ENCODE data around the gene SH2D5. TPM values are rescaled to one million over a fixed set of nuclear protein-coding genes. Genes with fewer than 3 reads are reported as not detected.
"Not testable (repeated sequence)": the region's sequence is repeated elsewhere in the genome, so short reads cannot be mapped to it uniquely, and the experiment has no call there.

The SH2D5 gene
- total RNA-seq, 1 donor from 2014 or later = 0.23 TPM

GRCh38 chr1:20685099-20685662 is 47.3 kb downstream of the SH2D5 start:
- Mint-ChIP-seq H3K9me3 (no peaks in the 10 kb centered on the region), H3K4me3 (no peak overlapping the region), H3K36me3 (ENCODE audit: low read depth) (no peaks in the 10 kb centered on the region), H3K27me3 (peaks cover 38% of the 10 kb centered on the region), H3K27ac (no peak overlapping the region), H3K4me1 (peaks cover 2% of the 10 kb centered on the region)
- no peak for DNase-seq
- intact Hi-C loops (cut with micrococcal nuclease) = no loop called here

DNA sequence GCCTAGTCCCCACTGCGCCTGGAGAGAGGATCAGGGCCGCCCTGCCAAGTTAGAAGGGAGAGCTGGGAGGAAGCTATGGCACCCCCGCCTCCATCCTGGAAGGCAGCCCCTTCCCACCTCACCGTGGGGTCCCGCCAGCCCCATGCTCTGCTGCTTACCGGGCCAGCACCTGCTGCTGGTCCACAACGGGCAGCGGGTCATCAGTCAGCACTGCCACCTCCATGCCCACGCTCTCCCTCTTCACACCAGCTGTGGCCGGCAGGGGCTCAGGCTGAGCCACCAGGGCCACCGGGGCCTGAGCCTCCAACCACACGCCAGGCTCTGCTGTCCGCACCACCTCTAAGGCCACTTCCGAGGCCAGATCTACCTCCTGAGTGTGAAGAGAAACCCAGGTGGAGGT is 47.9 kb downstream of the SH2D5 start:
- no peak for DNase-seq
- Mint-ChIP-seq H3K27ac (no peak overlapping the region), H3K4me3 (no peak overlapping the region), H3K27me3 (peaks cover 42% of the 10 kb centered on the region), H3K36me3 (ENCODE audit: low read depth) (no peaks in the 10 kb centered on the region), H3K9me3 (no peaks in the 10 kb centered on the region), H3K4me1 (peaks cover 2% of the 10 kb centered on the region)
- intact Hi-C loops (cut with micrococcal nuclease) = no loop called here

DNA sequence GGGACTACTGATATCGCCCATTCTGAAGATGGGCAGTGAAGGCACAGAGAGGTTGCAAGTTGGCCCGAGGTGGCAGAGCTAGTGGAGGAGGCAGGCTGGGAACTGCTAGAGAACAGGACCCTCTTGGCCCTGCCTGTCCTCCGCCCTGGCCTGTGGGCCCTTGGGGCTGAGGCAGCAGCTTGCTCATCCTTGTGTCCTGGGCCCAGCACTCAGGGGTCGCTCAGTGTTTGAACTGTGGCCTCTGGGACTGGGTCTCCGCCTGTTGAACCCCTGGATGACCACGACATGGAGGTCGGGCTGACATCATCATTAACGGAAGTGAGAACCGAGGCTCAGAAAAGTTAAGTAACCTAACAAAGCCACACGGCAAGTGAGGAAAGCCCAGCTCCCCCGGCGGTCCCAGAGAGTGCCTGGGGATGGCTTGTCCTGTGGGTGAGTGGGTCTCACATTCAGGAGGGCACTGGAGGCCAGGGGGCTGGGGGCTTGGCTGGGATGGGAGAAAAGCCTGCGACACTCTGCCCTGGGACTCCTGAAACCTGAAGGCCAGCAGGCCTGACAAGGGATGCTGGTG is 48.4 kb downstream of the SH2D5 start:
- Mint-ChIP-seq H3K9me3 (no peaks in the 10 kb centered on the region), H3K4me3 (no peak overlapping the region), H3K36me3 (ENCODE audit: low read depth) (no peaks in the 10 kb centered on the region), H3K4me1 (peaks cover 2% of the 10 kb centered on the region), H3K27ac (no peak overlapping the region), H3K27me3 (peaks cover 46% of the 10 kb centered on the region)
- intact Hi-C loops (cut with micrococcal nuclease) = no loop called here
- DNase-seq = no peak

DNA sequence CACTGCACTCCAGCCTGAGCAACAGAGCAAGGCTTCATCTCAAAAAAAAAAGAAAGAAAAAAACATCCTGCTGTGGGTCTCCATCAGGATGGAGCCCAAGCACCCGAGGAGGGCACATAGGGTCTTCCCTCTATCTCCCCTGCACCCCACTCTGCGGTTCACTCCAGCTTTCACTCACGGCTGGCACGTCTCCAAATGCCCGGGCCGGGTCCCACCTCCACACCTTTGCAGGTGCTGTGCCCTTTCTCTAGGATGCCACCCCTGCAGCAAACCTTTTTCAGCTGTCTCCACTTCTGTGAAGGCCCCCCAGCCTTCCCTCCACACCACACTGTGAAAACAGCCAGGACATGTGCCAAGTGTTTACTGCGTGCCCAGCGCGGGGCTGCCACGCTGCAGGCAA is 48.9 kb downstream of the SH2D5 start:
- Mint-ChIP-seq H3K4me1 (peaks cover 5% of the 10 kb centered on the region), H3K4me3 (no peak overlapping the region), H3K36me3 (ENCODE audit: low read depth) (no peaks in the 10 kb centered on the region), H3K27me3 (peaks cover 44% of the 10 kb centered on the region), H3K9me3 (no peaks in the 10 kb centered on the region), H3K27ac (no peak overlapping the region)
- no peak for DNase-seq
- intact Hi-C loops (cut with micrococcal nuclease) = no loop called here

DNA sequence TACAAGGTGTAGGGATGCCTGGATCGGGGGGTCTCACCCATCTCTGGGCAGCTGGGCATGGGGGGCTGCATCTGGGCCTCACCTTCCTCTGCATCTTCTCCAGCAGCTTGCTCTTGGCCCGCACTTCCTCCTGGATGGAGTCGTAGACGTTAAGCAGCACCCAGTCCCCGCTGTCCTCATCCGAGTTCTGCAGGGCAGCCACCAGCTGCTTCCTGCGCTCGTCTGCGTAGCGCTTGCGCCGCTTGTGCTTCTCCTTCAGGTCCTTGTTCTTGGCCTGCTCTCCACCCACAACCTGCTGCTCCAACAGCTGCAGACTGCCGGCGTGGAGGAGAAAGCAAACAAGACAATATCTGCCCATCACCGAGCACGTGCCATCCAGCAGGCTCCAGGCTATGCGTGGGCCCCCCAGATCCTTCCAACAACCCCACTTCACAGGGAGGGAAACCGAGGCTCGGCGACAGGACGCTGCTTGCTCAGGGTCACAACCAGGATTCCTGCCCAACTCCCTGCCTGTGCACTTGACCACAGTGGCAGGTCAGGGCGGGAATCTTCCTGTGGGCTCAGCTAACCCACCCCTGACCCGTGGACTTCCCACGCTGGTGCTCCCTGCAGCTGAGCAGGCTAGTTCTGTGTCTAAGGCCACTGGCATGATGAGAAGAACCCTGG is 49.8 kb downstream of the SH2D5 start:
- Mint-ChIP-seq H3K27me3 (peaks cover 46% of the 10 kb centered on the region), H3K4me3 (no peak overlapping the region), H3K9me3 (peaks cover 3% of the 10 kb centered on the region), H3K4me1 (peaks cover 8% of the 10 kb centered on the region), H3K36me3 (ENCODE audit: low read depth) (no peaks in the 10 kb centered on the region), H3K27ac (no peak overlapping the region)
- DNase-seq = no peak
- intact Hi-C loops (cut with micrococcal nuclease) = no loop called here

DNA sequence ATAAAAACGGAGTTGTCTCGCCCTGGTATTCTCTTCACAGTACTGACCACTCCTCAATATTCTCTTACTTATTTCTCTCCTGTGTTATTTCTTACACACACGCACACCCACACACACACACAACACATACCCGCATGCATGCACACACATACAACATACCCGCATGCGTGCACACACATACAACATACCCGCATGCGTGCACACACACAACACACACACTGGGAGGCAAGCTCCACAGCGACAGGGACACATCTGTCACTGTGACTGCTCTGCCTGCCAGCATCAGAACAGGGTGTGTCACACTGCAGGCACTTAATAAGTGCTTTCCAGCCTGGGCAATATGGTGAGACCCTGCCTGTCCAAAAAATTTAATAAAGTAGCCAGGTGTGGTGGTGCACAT is 50.5 kb downstream of the SH2D5 start:
- intact Hi-C loops (cut with micrococcal nuclease) = no loop called here
- no peak for DNase-seq
- peaks cover 4% of the 10 kb centered on the region for H3K9me3 Mint-ChIP-seq
- peaks cover 51% of the 10 kb centered on the region for H3K27me3 Mint-ChIP-seq
- H3K36me3 Mint-ChIP-seq (ENCODE audit: low read depth) = peaks cover 1% of the 10 kb centered on the region
- H3K27ac Mint-ChIP-seq = no peak overlapping the region
- H3K4me1 Mint-ChIP-seq = peaks cover 8% of the 10 kb centered on the region
- no peak overlapping the region for H3K4me3 Mint-ChIP-seq

GRCh38 chr1:20680269-20680668 is 52.2 kb downstream of the SH2D5 start:
- Mint-ChIP-seq H3K27ac (no peak overlapping the region), H3K9me3 (peaks cover 4% of the 10 kb centered on the region), H3K4me3 (no peak overlapping the region), H3K36me3 (ENCODE audit: low read depth) (peaks cover 1% of the 10 kb centered on the region), H3K27me3 (peaks cover 56% of the 10 kb centered on the region), H3K4me1 (peaks cover 8% of the 10 kb centered on the region)
- intact Hi-C loops (cut with micrococcal nuclease) = no loop called here
- DNase-seq = no peak

DNA sequence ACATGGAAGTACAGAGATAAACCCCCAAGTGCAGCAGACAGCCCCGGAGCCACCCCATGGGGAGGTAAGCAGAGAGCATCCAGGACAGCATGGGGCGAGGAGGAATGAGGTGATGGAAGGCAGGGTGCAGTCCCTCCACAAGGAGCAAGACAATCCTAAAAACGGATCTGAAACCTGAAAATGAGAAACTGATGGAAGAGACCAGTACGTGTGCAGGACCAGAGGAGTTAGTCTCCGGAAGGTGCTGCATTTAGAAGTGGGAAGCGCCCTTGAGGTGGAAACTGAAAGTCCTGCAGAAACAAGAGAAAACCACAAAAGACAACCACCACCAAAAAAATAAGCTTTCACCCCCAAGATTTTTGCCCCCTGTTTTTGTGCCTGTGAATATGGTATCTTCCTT is 53.9 kb downstream of the SH2D5 start:
- Mint-ChIP-seq H3K9me3 (peaks cover 4% of the 10 kb centered on the region), H3K36me3 (ENCODE audit: low read depth) (peaks cover 1% of the 10 kb centered on the region), H3K4me1 (peaks cover 8% of the 10 kb centered on the region), H3K4me3 (peak overlapping the region; percentile 66), H3K27ac (no peak overlapping the region), H3K27me3 (peaks cover 49% of the 10 kb centered on the region)
- peak; percentile 78 for DNase-seq
- intact Hi-C loops (cut with micrococcal nuclease) = no loop called here

GRCh38 chr1:20673626-20674025 is 58.9 kb downstream of the SH2D5 start:
- H3K27ac Mint-ChIP-seq; H3K4me3 Mint-ChIP-seq; intact Hi-C loops (cut with micrococcal nuclease); DNase-seq; H3K4me1 Mint-ChIP-seq; H3K36me3 Mint-ChIP-seq (ENCODE audit: low read depth); H3K9me3 Mint-ChIP-seq: not testable (repeated sequence)
- peaks cover 29% of the 10 kb centered on the region for H3K27me3 Mint-ChIP-seq

- intact Hi-C loops (cut with micrococcal nuclease) = no loop called here
- H3K27ac Mint-ChIP-seq = no peak overlapping the region
- H3K4me3 Mint-ChIP-seq = no peak overlapping the region
- no peaks in the 10 kb centered on the region for H3K36me3 Mint-ChIP-seq (ENCODE audit: low read depth)
- DNase-seq = no peak
- H3K4me1 Mint-ChIP-seq = no peaks in the 10 kb centered on the region
- H3K9me3 Mint-ChIP-seq = no peaks in the 10 kb centered on the region
- peaks cover 21% of the 10 kb centered on the region for H3K27me3 Mint-ChIP-seq
Measured at GRCh38 chr1:20672265-20672632, 60.3 kb downstream of the SH2D5 start.

- Mint-ChIP-seq H3K27ac (no peak overlapping the region), H3K4me3 (no peak overlapping the region), H3K27me3 (peaks cover 14% of the 10 kb centered on the region), H3K9me3 (no peaks in the 10 kb centered on the region), H3K4me1 (peaks cover 4% of the 10 kb centered on the region), H3K36me3 (ENCODE audit: low read depth) (no peaks in the 10 kb centered on the region)
- no peak for DNase-seq
- intact Hi-C loops (cut with micrococcal nuclease) = no loop called here
Measured at GRCh38 chr1:20670936-20671335, 61.6 kb downstream of the SH2D5 start.

Other genes with a start within 250 kb of the SH2D5 start
- 1.3 and 1.8 TPM in 2 replicates for gene CAMK2N1, start 246.5 kb downstream of the SH2D5 start, total RNA-seq
- 19.1 and 19.4 TPM in 2 replicates for gene MUL1, start 224.6 kb downstream of the SH2D5 start, total RNA-seq
- gene FAM43B, start 180.1 kb downstream of the SH2D5 start, total RNA-seq = not detected in 2 replicates
- gene CDA, start 143.6 kb downstream of the SH2D5 start, total RNA-seq = not detected in 2 replicates
- gene PINK1, start 99.2 kb downstream of the SH2D5 start, total RNA-seq = 2.0 and 2.4 TPM in 2 replicates
- 170 and 177 TPM in 2 replicates for gene DDOST, start 71.3 kb downstream of the SH2D5 start, total RNA-seq
- gene KIF17, start 14.7 kb downstream of the SH2D5 start, total RNA-seq = not detected in 2 replicates
- gene HP1BP3, start 54.6 kb upstream of the SH2D5 start, total RNA-seq = 231 and 239 TPM in 2 replicates

All from activated CD4-positive, alpha-beta T cell treated with anti-CD3 and anti-CD28 coated beads, Interleukin-2, amount 10 ng/mL, durations not matched to agents 24 days and 14 days (primary cell).